Measurements from ENCODE around the gene STAT3. TPM values are rescaled to one million over a fixed set of nuclear protein-coding genes. Genes with fewer than 3 reads are reported as not detected.

STAT3 gene
- total RNA-seq, 1 experiment from 2014 or later = 61.0 TPM

DNA sequence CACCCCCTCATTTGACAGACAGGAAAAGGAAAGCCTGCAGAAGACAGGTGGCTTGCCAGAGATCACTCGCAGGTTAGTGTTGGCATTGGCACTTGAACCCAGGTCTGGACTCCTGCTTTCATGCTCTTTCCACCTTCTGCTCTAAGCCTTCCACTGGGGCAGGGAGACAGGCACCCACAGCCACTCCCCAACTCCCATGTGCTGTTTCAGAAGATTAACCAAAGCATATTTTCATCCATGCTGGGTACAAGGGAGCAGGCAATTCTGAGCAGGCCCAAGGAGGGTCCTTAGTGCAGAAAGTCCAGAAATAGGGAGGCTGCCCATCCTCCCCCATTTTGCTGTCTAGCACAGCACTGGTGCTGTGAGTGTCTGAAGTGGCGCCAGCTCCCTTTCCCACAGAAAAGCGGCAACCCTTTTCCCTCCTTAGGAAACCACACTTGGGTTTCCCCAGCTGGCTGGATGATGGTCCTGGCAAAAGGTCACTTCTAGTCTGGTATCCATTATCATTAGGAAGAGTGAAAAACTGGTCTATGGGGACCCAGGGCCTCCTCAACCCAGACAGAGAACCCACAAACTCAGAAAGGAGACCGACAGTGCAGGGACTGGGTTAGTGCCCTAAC is 36.9 kb upstream of the STAT3 start:
- Histone ChIP-seq H3K9me2 (ENCODE audit: insufficient read depth) (no peaks in the 10 kb centered on the region), H3K36me3 (ENCODE audit: control insufficient read depth in 1 of 2, insufficient read depth in 2 of 2, low read length in 2 of 2) (no peaks in the 10 kb centered on the region), H3K4me2 (ENCODE audit: low read length) (0 out of 2 replicates have a peak overlapping the region, but pooled peaks have one; percentile 1), H3K9ac (ENCODE audit: low read length) (no peak overlapping the region), H3K4me1 (ENCODE audit: control insufficient read depth in 1 of 2, insufficient read depth in 2 of 2, low read length in 2 of 2) (peaks cover 36 to 66% of the 10 kb centered on the region in 2 experiments), H2AFZ (ENCODE audit: low read depth, low read length, poor library complexity, severe bottlenecking) (no peak overlapping the region), H3K27ac (ENCODE audit: low read depth, low read length) (no peak overlapping the region), H3K27me3 (ENCODE audit: insufficient read depth, low read length) (no peaks in the 10 kb centered on the region), H3K9me3 (ENCODE audit: control insufficient read depth in 1 of 2, insufficient read depth in 1 of 2, low read depth in 1 of 2, low read length in 2 of 2) (no peaks in the 10 kb centered on the region), H3K79me2 (ENCODE audit: insufficient read depth, low read length) (peaks cover 30% of the 10 kb centered on the region), H4K20me1 (ENCODE audit: insufficient read depth) (peaks cover 7% of the 10 kb centered on the region; the same call in 1 of the 2 replicates), H3K4me3 (replicated peaks in 1 of 2; ENCODE audit: low read depth in 1 of 2, low read length in 2 of 2) (no peak overlapping the region)
- no TSS peak for BruUV-seq (replicated peaks)
- intact Hi-C loops (cut with micrococcal nuclease) = no loop called here
- ATAC-seq (no peak), DNase-seq (ENCODE audit: low read depth, low spot score) (no peak)
- TF ChIP-seq SIN3A (IDR thresholded peaks at IDR 0.05; ENCODE audit: low read depth) (no peak), EZH2phosphoT487 (IDR thresholded peaks at IDR 0.05; ENCODE audit: borderline replicate concordance) (no peak), JUND (IDR thresholded peaks at IDR 0.05) (no peak), FOSL1 (IDR thresholded peaks at IDR 0.05; ENCODE audit: low read depth) (no peak), EGR1 (IDR thresholded peaks at IDR 0.05; ENCODE audit: low read depth) (no peak), CBX3 (IDR thresholded peaks at IDR 0.05; ENCODE audit: low read depth) (no peak), EZH2 (IDR thresholded peaks at IDR 0.05) (no peak)
- TF ChIP-seq, protein P1, sequence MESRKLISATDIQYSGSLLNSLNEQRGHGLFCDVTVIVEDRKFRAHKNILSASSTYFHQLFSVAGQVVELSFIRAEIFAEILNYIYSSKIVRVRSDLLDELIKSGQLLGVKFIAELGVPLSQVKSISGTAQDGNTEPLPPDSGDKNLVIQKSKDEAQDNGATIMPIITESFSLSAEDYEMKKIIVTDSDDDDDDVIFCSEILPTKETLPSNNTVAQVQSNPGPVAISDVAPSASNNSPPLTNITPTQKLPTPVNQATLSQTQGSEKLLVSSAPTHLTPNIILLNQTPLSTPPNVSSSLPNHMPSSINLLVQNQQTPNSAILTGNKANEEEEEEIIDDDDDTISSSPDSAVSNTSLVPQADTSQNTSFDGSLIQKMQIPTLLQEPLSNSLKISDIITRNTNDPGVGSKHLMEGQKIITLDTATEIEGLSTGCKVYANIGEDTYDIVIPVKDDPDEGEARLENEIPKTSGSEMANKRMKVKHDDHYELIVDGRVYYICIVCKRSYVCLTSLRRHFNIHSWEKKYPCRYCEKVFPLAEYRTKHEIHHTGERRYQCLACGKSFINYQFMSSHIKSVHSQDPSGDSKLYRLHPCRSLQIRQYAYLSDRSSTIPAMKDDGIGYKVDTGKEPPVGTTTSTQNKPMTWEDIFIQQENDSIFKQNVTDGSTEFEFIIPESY (IDR thresholded peaks at IDR 0.05; ENCODE audit: extremely low read depth, insufficient replicate concordance, low read length) = no peak
- TF ChIP-seq, protein P2, sequence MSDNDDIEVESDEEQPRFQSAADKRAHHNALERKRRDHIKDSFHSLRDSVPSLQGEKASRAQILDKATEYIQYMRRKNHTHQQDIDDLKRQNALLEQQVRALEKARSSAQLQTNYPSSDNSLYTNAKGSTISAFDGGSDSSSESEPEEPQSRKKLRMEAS (IDR thresholded peaks at IDR 0.05) = no peak
- CTCF ChIA-PET = no interaction called here
- RAD21 ChIA-PET (ENCODE audit: low non-redundant PET in 1 of 2, low total read pairs in 2 of 2, uncharacterized antibody in 2 of 2, unreplicated experiment in 2 of 2) = no interaction called here
- POLR2A ChIA-PET = interaction anchor here (0.6 to 3.0 kb wide), 2 partner anchors 15 to 94 kb away, joined by 4 to 28 read pairs; no protein-coding TSS in a partner anchor
